ENCODE measurements around the gene DUS2.
"Not testable (repeated sequence)": the region's sequence is repeated elsewhere in the genome, so short reads cannot be mapped to it uniquely, and the experiment has no call there.

Gene DUS2

DNA sequence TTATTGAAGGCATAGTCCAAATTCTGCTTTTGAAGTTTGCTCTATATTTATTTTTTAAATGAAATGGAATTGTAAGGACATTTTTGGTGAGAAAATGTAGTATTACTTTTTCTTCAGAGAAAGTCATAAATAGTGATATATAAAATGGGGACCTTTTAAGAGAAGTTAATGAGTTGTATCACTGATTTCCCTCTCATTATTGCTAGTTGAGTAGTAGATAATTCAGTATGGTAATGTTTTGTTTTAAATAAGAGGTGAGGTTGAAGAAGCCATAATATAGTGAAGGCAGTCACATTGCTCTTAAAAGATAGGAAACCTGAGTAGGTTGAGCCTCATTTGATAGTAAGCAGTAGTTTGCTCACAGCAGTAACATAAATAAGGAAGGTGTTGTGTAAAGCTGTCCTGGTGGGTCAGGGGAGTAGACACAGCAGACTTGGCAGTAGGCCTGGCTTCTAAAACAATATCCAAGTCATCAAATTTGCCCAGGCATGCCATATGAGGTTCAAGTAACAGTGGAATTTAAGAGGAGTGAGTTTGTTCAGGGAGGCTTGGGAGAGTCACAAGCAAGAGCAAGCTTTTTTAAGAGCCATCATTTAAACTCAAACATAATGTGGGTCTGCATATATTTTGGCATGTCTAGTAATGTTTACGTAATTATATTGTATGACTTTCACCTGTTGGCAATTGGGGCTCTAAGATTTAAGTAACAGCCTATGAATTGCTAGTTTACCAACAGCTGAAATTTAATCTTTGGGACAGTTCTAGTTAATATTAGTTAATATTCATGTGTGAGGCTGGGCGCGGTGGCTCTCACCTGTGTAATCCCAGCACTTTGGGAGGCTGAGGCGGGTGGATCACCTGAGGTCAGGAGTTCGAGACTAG lies 68.5 kb downstream of the DUS2 start:
- DNase-seq (ENCODE audit: low spot score), result no peak

- DNase-seq (ENCODE audit: low spot score), result not testable (repeated sequence)
Measured at GRCh38 chr16:68092275-68092674, 69.2 kb downstream of the DUS2 start.

GRCh38 chr16:68093816-68094613 lies 70.9 kb downstream of the DUS2 start:
- DNase-seq (ENCODE audit: low spot score), result peak; percentile 27

- DNase-seq (ENCODE audit: low spot score), result no peak
Measured at GRCh38 chr16:68094614-68094934, 71.5 kb downstream of the DUS2 start.

- no peak for DNase-seq (ENCODE audit: low spot score)
Measured at GRCh38 chr16:68096491-68096890, 73.4 kb downstream of the DUS2 start.

DNA sequence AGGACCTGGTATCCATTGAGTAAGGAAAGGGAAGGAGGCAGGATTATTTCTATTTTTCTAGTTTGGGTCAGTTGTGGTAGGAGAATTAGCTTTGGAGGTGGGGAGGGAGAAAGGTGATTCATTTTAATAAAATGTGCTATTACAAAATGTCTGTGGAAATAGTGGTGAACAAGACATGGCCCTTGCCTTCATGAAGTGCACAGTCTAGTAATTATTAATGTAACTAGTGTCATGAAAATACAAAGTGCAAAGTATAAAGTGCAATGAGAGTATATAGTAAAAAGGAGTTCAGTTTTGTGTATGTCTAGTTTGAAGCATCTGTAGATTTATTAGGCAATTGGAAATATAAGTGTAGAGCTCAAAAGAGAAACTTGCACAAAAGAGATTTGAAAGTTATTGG lies 74.0 kb downstream of the DUS2 start:
- DNase-seq (ENCODE audit: low spot score), result no peak

GRCh38 chr16:68097895-68098294 lies 74.8 kb downstream of the DUS2 start:
- DNase-seq (ENCODE audit: low spot score), result no peak

GRCh38 chr16:68100488-68100887 lies 77.4 kb downstream of the DUS2 start:
- DNase-seq (ENCODE audit: low spot score), result no peak

GRCh38 chr16:68105611-68106010 lies 82.5 kb downstream of the DUS2 start:
- no peak for DNase-seq (ENCODE audit: low spot score)

DNA sequence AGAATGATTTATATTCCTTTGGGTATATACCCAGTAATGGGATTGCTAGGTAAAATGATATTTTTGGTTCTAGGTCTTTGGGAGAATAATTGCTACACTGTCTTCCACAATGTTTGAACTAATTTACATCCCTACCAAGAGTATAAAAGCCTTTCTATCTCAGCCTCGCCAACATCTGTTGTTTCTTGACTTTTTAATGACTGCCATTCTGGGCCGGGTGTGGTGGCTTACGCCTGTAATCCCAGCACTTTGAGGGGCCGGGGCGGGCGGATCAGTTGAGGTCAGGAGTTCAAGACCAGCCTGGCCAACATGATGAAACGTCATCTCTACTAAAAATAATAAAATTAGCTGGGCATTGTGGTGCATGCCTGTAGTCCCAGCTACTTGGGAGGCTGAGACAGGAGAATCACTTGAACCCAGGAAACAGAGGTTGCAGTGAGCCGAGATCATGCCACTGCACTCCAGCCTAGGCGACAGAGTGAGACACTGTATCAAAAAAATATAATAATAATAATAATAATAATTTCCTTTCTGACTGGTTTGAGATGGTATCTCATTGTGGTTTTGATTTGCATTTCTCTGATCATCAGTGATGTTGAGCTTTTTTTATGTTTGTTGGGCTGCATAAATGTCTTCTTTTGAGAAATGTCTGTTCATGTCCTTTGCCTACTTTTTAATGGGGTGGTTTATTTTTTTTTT lies 84.3 kb downstream of the DUS2 start:
- not testable (repeated sequence) for DNase-seq (ENCODE audit: low spot score)

DNA sequence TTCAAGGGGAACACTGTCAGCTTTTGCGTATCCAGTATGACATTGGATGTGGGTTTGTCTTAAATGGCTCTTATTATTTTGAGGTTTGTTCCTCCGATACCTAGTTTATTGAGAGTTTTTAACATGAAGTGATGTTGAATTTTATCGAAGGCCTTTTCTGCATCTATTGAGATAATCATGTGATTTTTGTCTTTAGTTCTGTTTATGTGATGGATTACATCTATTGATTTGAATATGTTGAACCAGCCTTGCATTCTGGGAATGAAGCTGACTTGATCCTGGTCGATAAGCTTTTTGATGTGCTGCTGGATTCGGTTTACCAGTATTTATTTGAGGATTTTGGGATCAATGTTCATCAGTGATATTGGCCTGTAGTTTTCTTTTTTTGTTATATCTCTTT lies 86.1 kb downstream of the DUS2 start:
- not testable (repeated sequence) for DNase-seq (ENCODE audit: low spot score)

DNA sequence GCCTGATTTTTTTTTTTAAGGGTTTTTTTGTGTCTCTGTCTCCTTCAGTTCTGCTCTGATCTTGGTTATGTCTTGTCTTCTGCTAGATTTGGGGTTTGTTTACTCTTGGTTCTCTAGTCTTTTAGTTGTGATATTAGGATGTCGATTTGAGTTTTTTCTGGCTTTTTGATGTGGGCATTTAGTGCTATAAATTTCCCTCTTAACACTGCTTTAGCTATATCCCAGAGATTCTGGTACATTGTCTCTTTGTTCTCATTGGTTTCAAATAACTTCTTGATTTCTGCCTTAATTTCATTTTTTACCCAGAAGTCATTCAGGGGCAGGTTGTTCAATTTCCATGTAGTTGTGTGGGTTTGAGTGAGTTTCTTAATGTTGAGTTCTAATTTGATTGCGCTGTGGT lies 87.5 kb downstream of the DUS2 start:
- not testable (repeated sequence) for DNase-seq (ENCODE audit: low spot score)

- no peak for DNase-seq (ENCODE audit: low spot score)
Measured at GRCh38 chr16:68111379-68111778, 88.3 kb downstream of the DUS2 start.

DNA sequence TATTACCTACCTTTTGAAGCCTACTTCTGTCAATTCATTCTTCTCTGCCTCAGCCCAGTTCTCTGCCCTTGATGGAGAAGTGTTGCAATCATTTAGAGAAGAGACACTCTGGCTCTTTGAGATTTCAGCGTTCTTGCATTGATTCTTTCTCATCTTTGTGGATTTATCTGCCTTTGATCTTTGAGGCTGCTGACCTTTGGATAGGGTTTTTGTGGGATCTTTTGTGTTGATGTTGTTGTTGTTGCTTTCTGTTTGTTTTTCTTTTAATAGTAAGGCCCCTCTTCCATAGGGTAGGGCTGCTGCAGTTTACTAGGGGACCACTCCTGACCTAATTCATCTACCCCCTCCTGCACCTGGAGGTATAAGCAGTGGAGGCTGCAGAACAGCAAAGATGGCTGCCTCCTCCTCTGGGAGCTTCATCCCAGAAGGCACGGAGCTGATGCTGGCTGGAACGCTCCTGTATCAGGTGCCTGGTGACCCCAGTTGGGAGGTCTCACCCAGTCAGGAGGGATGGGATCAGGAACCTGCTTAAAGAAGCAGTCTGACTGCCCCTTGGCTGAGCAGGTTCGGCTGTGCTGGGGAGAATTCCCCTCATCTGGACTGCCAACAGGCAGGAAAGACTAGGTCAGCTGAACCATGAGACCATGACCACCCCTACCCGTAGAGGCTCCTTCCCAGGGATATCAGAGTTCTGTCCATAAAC lies 90.1 kb downstream of the DUS2 start:
- DNase-seq (ENCODE audit: low spot score), result no peak

DNA sequence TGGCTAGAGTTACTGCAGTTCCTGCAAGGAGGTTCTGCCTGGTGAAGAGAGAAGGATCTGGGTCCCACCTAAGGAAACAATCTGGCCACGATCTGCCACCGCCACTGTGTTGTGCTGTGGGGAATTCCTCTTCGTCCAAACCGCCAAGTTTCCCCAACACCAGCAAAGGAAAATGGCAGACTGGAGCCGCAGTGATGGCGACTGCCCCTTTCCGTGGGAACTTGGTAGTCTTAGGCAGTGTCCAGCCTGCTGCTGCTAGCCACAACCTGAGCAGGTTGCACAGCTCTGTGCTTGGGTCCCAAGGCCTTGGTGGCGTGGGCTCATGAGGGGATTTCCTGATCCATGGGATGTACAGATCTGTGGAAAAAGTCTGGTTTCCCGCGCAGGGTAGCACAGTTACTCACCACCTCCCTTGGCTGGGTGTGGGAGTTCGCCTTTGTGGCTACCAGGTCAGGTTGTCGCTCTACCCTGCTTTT lies 90.7 kb downstream of the DUS2 start:
- no peak for DNase-seq (ENCODE audit: low spot score)

DNA sequence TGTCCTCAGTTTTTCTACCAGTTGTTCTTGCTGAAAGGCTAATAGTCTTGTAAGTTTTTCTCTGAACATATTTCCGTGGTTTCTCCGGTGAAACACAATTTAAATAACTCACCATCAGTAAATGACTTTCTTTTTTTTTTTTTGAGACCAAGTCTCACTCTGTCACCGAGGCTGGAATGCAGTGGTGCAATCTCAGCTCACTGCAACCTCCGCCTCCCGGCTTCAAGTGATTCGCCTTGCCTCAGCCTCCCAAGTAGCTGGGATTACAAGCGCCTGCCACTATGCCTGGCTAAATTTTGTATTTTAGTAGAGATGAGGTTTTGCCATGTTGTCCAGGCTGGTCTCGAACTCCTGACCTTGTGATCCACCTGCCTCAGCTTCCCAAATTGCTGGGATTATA lies 91.9 kb downstream of the DUS2 start:
- DNase-seq (ENCODE audit: low spot score), result not testable (repeated sequence)

DNA sequence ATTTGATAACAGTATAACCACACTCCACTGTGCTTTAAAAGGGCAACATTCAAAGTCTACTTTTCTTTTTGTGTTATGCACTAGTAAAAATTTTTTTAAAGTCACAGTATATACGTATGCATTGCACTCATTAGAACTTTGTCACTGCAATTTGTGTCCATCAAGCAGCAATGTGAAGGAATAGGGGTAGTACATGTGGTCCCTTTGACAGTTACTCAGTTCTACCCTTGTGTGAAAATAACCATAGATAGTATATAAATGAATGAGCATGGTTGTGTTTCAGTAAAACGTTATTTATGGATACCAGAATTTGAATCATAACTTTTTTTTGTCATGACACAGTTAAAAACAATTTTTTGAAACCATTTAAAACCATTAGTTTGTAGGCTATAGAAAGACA lies 92.8 kb downstream of the DUS2 start:
- DNase-seq (ENCODE audit: low spot score), result no peak

- DNase-seq (ENCODE audit: low spot score), result no peak
Measured at GRCh38 chr16:68116256-68116867, 93.3 kb downstream of the DUS2 start.

DNA sequence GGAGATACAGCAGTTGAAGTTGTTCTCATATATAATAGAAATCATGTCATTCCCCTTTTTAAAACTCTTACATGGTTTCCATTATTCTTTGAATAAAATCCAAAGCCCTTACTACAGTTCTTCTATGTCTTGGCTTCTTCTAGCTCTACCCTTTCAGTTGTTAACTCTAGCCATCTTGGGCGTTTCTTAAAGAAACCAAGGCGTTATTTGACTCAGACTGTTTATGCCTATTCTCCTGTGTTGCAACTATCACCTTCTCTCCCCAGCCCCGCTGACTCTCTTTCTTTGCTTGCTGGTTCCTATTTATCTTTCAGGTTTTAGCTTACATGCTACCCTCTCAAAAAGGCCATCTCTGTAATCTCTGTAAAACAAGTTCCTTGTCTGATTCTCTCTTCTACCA lies 94.8 kb downstream of the DUS2 start:
- no peak for DNase-seq (ENCODE audit: low spot score)

DNA sequence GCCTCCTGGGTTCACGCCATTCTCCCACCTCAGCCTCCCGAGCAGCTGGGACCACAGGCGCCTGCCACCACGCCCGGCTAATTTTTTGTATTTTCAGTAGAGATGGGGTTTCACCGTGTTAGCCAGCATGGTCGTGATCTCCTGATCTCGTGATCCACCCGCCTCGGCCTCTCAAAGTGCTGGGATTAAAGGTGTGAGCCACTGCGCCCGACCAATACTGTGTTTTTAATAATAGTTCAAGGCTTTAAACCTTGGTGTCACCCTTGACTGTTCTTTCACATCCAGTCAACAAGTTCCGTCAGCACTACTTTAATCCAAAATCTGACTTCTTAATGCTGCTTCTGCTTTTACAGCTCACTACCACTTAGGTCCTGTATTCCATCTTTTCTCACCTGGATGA lies 95.9 kb downstream of the DUS2 start:
- DNase-seq (ENCODE audit: low spot score), result not testable (repeated sequence)

DNA sequence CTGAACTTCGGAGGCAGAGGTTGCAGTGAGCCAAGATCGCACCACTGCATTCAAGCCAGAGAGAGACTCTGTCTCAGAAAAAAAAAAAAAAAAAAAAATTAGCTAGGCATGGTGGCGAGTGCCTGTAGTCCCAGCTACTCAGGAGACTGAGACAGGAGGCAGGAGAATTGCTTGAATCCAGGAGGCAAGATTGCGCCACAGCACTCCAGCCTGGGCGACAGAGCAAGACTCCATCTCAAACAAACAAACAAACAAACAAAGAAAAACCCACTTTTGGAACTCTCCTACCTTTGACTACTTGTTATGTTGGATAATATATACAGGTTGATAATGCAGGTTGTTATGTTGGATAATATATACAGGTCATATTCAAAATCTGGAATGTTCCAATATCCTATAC lies 97.4 kb downstream of the DUS2 start:
- not testable (repeated sequence) for DNase-seq (ENCODE audit: low spot score)

GRCh38 chr16:68126395-68126794 lies 103.3 kb downstream of the DUS2 start:
- DNase-seq (ENCODE audit: low spot score), result no peak
